Heart left ventricle (tissue), 16 donors: ENCODE data around the gene ALDH1L1. TPM values are rescaled to one million over a fixed set of nuclear protein-coding genes. Genes with fewer than 3 reads are reported as not detected.

Experiments
- ATAC-seq, 4 donors: fragments of 200-7000 bp; cut with Tn5 transposase; one replicate each; pipeline ENCODE4 v1.9.1; 2020 to 2022; ENCODE audit warnings: moderate library complexity in 4 of 4, mild to moderate bottlenecking in 3 of 4, moderate number of reproducible peaks in 1 of 4
- DNase-seq, 5 donors: peaks; one replicate each; pipeline ENCODE4 v3.0.0-alpha.2; 2020
- H3K27ac ChIP-seq, 12 donors: fragments of 200-600 bp; sonication (generic) in 4 of 12; one replicate each; pipeline versions ENCODE4 v1.5.0 to v1.8.0; 2016 to 2022; ENCODE audit warnings: mild to moderate bottlenecking in 2 of 12
- H3K27me3 ChIP-seq, 9 donors: fragments of 200-600 bp; sonication (generic) in 2 of 9; one replicate each; pipeline versions ENCODE4 v1.5.1 to v1.8.0; 2016 to 2022; ENCODE audit warnings: mild to moderate bottlenecking in 3 of 9
- H3K36me3 ChIP-seq, 9 donors: fragments of 200-600 bp; sonication (generic) in 2 of 9; one replicate each; pipeline versions ENCODE4 v1.5.0 to v1.8.0; 2018 to 2022; ENCODE audit warnings: mild to moderate bottlenecking in 2 of 9
- H3K4me1 ChIP-seq, 12 donors: fragments of 200-600 bp; sonication (generic) in 4 of 12; one replicate each; pipeline versions ENCODE4 v1.5.0 to v1.8.0; 2016 to 2022; ENCODE audit warnings: mild to moderate bottlenecking in 3 of 12
- H3K4me3 ChIP-seq, 12 donors: fragments of 200-600 bp; sonication (generic) in 4 of 12; one replicate each; pipeline versions ENCODE4 v1.5.0 to v1.8.0; 2017 to 2022; ENCODE audit warnings: mild to moderate bottlenecking in 9 of 12, moderate library complexity in 4 of 12
- H3K9me3 ChIP-seq, 12 donors: fragments of 200-600 bp; sonication (generic) in 4 of 12; one replicate each; pipeline versions ENCODE4 v1.5.0 to v1.8.0; 2016 to 2022; ENCODE audit warnings: mild to moderate bottlenecking in 1 of 12
- POLR2A ChIP-seq, 2 donors: fragments of 450-650 bp; IDR thresholded peaks; one replicate each; pipeline ENCODE4 v1.6.1; 2017; ENCODE audit warnings: antibody characterized with exemption in 2 of 2, mild to moderate bottlenecking in 2 of 2, moderate library complexity in 2 of 2
- WGBS, 4 donors: extraction: QIAGEN DNeasy Blood & Tissue Kit in 2 of 4; methylation state at CpG; one replicate each; pipeline versions ENCODE4 v1.1.5 to v1.1.7; 2013 to 2018; 5-methylcytosine and 5-hydroxymethylcytosine counted together
- intact Hi-C, 10 donors: fragments of 100-400 bp; cut with DNase I; formaldehyde crosslinking; loops; one replicate each; pipeline versions ENCODE4 v1.11.1 to v1.14.2; 2022
- polyA plus RNA-seq, 2 donors: library from polyadenylated mRNA; stranded (reverse); fragments of 200-250 nt; gene quantifications; one replicate each; pipeline ENCODE4 v1.2.3, GENCODE V29; 2013
- total RNA-seq, 9 donors: library from RNA; depleted of rRNA in 2 of 9; stranded (reverse); fragments of >200 nt in 2 of 9; fragmentation: NEBNext Ultra II Directional in 3 of 9; extraction: Animal tissue kit (Norgen Biotek cat#: 25700) in 3 of 9; gene quantifications; one replicate each; pipeline versions ENCODE4 v1.1.0 to v1.2.4, GENCODE V29; 2016 to 2023
- TF ChIP-seq, protein P1 (sequence below), 12 donors: fragments of 200-600 bp; sonication (generic) in 4 of 12; IDR thresholded peaks; one replicate each; pipeline versions ENCODE4 v1.5.0 to v1.8.0; 2018 to 2022; ENCODE audit warnings: antibody characterized with exemption in 12 of 12, mild to moderate bottlenecking in 5 of 12
- donor health status: ischemic (EF 13 %, LVEDD 7.1; RV severe dilation, severe dysfunction).
- donor health status: healthy with polysubstance abuse.
- donor health status: DM: no; HTN: yes; CAD: no.
- donor health status: DM: no; HTN: no; CAD: no.
- donor health status: ischemic (EF 25% LVEDD 6.9; RV normal size, moderate dysfunction).
- donor health status: ischemic (EF 25% LVEDD 5.7; RV mildly dilated, moderate dysfunction).
- donor health status: healthy.
- donor health status: DM: yes; HTN: yes; CAD: no.
- donor health status: ischemic (EF 35%, LVEDD 5.7; RV mildly dilated, moderate dysfunction).
- donor health status: nonischemic (EF 11% LVEDD 7.7; RV severe dilation, severe dysfunction).
- donor health status: DM: yes; HTN: yes; CAD: no.
- donor health status: PGD.
- donor health status: ischemic (EF 29% LVEDD 5.4; RV normal size, mild dysfunction).
- donor health status: nonischemic (EF 23%, LVEDD 6.1; RV moderate dilation, normal function).

The ALDH1L1 gene
- total and polyA plus RNA-seq, 11 donors: 13.4 to 74.1 (median 29.0) TPM

DNA sequence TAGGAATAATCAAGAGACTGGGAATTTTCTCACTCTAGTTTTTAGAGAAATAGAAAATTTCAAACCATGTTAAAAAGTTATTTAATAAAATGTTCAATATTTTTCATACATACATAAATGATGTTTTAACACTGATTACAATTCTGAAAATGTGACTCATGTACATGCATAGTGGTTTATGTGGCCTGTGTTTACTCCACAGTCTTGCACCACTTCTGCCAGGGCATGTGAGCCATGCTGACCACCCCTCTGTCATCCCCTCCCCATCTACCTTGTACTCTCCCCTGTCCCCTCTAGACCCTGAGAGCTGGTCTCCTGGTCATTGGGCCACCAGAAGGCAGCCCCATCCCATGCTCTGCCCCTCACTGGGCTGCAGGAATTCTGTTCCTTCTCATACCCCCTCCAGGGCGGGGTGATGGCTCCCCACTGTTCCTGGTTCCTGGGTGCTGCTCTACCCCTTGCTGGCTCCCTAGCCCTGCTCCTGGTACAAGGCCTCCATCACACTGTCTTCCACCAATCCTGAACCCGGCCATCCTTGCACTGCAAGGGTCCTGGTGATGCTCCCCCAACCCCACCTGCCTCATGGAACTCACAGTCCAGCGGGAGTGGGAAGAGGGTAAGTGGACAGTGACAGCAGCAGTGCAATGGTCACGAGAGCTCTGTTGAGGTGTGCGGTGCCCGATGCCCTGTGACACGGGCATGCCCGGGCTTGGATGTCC lies 72.3 kb downstream of the ALDH1L1 start:
- no peaks in the 10 kb centered on the region for H3K9me3 ChIP-seq
- H3K4me1 ChIP-seq: peaks cover 0 to 5% (median under 1%) of the 10 kb centered on the region in 12 donors
- DNase-seq (no peak), ATAC-seq (no peak)
- WGBS, 4 donors: 87 to 95% (median 93%) methylated on average over 6 to 8 of the region's 8 CpGs
- H3K36me3 ChIP-seq: peaks cover 0 to 49% (median 0%) of the 10 kb centered on the region in 9 donors
- H3K4me3 ChIP-seq: no peak overlapping the region
- intact Hi-C loops: no loop called here
- no peaks in the 10 kb centered on the region for H3K27me3 ChIP-seq
- H3K27ac ChIP-seq: no peak overlapping the region
- TF ChIP-seq, protein P1, sequence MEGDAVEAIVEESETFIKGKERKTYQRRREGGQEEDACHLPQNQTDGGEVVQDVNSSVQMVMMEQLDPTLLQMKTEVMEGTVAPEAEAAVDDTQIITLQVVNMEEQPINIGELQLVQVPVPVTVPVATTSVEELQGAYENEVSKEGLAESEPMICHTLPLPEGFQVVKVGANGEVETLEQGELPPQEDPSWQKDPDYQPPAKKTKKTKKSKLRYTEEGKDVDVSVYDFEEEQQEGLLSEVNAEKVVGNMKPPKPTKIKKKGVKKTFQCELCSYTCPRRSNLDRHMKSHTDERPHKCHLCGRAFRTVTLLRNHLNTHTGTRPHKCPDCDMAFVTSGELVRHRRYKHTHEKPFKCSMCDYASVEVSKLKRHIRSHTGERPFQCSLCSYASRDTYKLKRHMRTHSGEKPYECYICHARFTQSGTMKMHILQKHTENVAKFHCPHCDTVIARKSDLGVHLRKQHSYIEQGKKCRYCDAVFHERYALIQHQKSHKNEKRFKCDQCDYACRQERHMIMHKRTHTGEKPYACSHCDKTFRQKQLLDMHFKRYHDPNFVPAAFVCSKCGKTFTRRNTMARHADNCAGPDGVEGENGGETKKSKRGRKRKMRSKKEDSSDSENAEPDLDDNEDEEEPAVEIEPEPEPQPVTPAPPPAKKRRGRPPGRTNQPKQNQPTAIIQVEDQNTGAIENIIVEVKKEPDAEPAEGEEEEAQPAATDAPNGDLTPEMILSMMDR (IDR thresholded peaks at IDR 0.05): no peak

DNA sequence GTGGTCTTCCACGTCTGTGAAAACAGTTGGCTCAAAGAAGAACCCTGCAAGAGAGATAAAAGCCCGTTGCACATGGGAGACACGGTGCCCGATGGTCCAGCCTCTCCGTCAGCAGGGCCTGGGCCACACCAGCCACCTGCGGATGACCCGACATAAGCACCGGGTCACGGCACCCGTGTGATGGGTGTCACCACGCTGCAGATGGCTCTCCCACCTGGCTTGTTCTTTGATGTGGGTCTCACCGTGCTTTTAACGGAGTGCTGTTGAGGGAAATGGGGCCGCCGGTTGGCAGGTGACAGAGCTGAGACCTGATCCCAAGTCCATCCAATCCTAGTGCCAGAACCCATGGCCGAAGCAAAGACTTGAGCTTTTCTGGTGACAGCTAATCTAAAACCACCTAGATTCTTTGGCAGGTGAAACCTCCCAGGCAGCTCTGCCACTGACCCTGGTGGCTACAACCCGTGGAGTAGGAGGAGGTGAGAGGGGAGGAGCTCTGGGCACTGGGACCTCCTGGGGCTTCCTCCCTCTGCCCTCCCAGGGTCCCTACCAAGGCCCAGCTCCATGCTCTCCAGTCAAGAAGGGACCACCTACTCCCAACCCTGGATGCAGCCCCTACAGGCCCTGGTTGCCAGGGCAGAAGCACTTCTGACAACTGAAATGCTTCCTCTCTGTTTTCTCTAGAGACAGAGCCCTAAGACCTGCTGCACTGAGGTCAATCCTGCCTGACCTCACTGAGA lies 73.0 kb downstream of the ALDH1L1 start:
- 86 to 93% (median 89%) methylated on average over 4 to 17 of the region's 17 CpGs for WGBS, 4 donors

DNA sequence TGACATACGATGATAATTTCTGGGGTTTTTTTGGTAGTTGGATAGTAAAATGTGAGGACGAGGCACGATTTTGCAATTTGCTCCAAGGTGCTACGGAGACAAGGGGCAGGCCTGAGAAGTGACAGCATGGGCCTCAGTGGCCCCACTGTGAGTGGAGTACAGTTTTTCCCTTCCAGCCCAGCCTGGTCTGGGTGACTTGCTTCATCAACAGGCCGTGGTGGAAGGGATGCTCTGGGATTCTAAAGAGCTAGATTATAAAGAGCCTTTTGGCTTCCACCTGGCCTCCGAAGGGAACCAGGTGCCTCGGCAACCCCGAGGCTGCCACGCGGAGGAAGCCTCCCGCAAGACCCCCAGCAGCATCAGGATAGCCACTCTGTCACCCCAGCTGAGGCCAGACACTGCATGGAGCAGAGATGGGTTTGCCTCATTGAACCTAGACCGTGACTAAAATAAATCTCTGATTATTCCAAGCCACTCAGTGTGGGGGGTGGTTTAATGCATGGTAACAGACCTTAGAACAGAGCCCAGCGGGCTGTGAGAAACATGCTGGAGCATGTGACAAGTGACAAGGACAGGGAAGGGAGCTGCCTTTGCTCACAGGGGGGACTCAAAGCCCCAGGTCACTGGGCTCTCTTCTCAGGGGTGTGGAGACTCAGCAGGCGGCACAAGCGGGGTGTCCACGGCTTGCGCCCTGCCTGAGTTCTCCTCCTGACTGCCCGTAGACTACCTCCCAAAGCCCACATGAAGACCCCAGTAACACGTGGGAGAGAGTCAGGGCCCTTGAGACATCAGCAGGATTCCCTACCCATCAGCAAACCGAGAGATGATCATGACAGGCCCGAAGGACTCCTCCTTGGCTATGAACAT lies 73.8 kb downstream of the ALDH1L1 start:
- TF ChIP-seq, protein P1 (IDR thresholded peaks at IDR 0.05): no peak
- TF ChIP-seq POLR2A (IDR thresholded peaks at IDR 0.05): no peak
- H3K9me3 ChIP-seq: no peaks in the 10 kb centered on the region
- WGBS, 4 donors: 90 to 95% (median 92%) methylated on average over 17 to 21 of the region's 21 CpGs
- no peak overlapping the region for H3K4me3 ChIP-seq
- H3K27me3 ChIP-seq: no peaks in the 10 kb centered on the region
- peaks cover 0 to 44% (median 0%) of the 10 kb centered on the region in 9 donors for H3K36me3 ChIP-seq
- H3K4me1 ChIP-seq: peaks cover 0 to 20% (median 13%) of the 10 kb centered on the region in 12 donors
- intact Hi-C loops: no loop called here
- DNase-seq (no peak), ATAC-seq (no peak)
- H3K27ac ChIP-seq: no peak overlapping the region

More for the DNA sequence above, 73.0 kb downstream of the ALDH1L1 start:
- DNase-seq: peak in 1 of 5 donors; percentile 54
- H3K27me3 ChIP-seq: no peaks in the 10 kb centered on the region
- ATAC-seq: no peak
- H3K4me1 ChIP-seq: peaks cover 0 to 12% (median 8%) of the 10 kb centered on the region in 12 donors
- TF ChIP-seq, protein P1 (IDR thresholded peaks at IDR 0.05): no peak
- TF ChIP-seq POLR2A (IDR thresholded peaks at IDR 0.05): no peak
- intact Hi-C loops: no loop called here
- H3K36me3 ChIP-seq: peaks cover 0 to 49% (median 0%) of the 10 kb centered on the region in 9 donors
- no peaks in the 10 kb centered on the region for H3K9me3 ChIP-seq
- H3K27ac ChIP-seq: no peak overlapping the region
- no peak overlapping the region for H3K4me3 ChIP-seq
